HUES48 (cell line): Measurements from ENCODE around the gene KLHDC7B.

Experiments
- H3K27ac ChIP-seq: one replicate; pipeline ENCODE4 v1.7.0; 2013; ENCODE audit warnings: low read depth, low read length, inconsistent platforms
- H3K27me3 ChIP-seq: 2 replicates; pipeline ENCODE4 v1.6.1; 2013; ENCODE audit warnings: mild to moderate bottlenecking, low read length; ENCODE audit not compliant: control insufficient read depth, insufficient read depth
- H3K36me3 ChIP-seq: 2 replicates; pipeline ENCODE4 v1.6.1; 2013; ENCODE audit warnings: low read length; ENCODE audit not compliant: control insufficient read depth, insufficient read depth
- H3K4me1 ChIP-seq: 2 replicates; pipeline ENCODE4 v1.6.1; 2013; ENCODE audit warnings: mild to moderate bottlenecking, low read length; ENCODE audit not compliant: control insufficient read depth, insufficient read depth
- H3K4me3 ChIP-seq: 2 replicates; pipeline ENCODE4 v1.5.1; 2013; ENCODE audit warnings: mild to moderate bottlenecking, low read depth, low read length
- H3K9ac ChIP-seq: 2 replicates; pipeline ENCODE4 v1.6.1; 2013; ENCODE audit warnings: mild to moderate bottlenecking, low read depth, low read length, moderate library complexity
- H3K9me3 ChIP-seq: 2 replicates; pipeline ENCODE4 v1.6.1; 2013; ENCODE audit warnings: low read length; ENCODE audit not compliant: control insufficient read depth, insufficient read depth

Gene KLHDC7B

GRCh38 chr22:50585781-50586180 is 40.1 kb downstream of the KLHDC7B start:
- no peak overlapping the region for H3K4me3 ChIP-seq
- H3K36me3 ChIP-seq: 0 out of 2 replicates have a peak, but pooled peaks cover 5% of the 10 kb centered on the region
- no peak overlapping the region for H3K27ac ChIP-seq
- H3K9ac ChIP-seq: no peak overlapping the region
- no peaks in the 10 kb centered on the region for H3K27me3 ChIP-seq
- no peaks in the 10 kb centered on the region for H3K9me3 ChIP-seq
- 0 out of 2 replicates have a peak, but pooled peaks cover 5% of the 10 kb centered on the region for H3K4me1 ChIP-seq

GRCh38 chr22:50586416-50586815 is 40.7 kb downstream of the KLHDC7B start:
- H3K9ac ChIP-seq: no peak overlapping the region

GRCh38 chr22:50587407-50587806 is 41.7 kb downstream of the KLHDC7B start:
- Histone ChIP-seq H3K27ac (no peak overlapping the region), H3K4me1 (0 out of 2 replicates have a peak, but pooled peaks cover 5% of the 10 kb centered on the region), H3K27me3 (no peaks in the 10 kb centered on the region), H3K36me3 (no peaks in the 10 kb centered on the region), H3K9ac (no peak overlapping the region), H3K4me3 (no peak overlapping the region), H3K9me3 (no peaks in the 10 kb centered on the region)

More at GRCh38 chr22:50586416-50586815, 40.7 kb downstream of the KLHDC7B start:
- no peak overlapping the region for H3K4me3 ChIP-seq
- H3K27ac ChIP-seq: no peak overlapping the region
- H3K9me3 ChIP-seq: no peaks in the 10 kb centered on the region
- H3K36me3 ChIP-seq: no peaks in the 10 kb centered on the region
- H3K4me1 ChIP-seq: 0 out of 2 replicates have a peak, but pooled peaks cover 5% of the 10 kb centered on the region
- no peaks in the 10 kb centered on the region for H3K27me3 ChIP-seq

- Histone ChIP-seq H3K9me3 (no peaks in the 10 kb centered on the region), H3K4me3 (no peak overlapping the region), H3K36me3 (no peaks in the 10 kb centered on the region; the same call in 1 of the 2 replicates), H3K27ac (no peak overlapping the region), H3K27me3 (peaks cover 27% of the 10 kb centered on the region), H3K9ac (no peak overlapping the region), H3K4me1 (no peaks in the 10 kb centered on the region)
These were observed 49.5 kb downstream of the KLHDC7B start for GRCh38 chr22:50595189-50595588.

GRCh38 chr22:50597097-50597496 is 51.4 kb downstream of the KLHDC7B start:
- Histone ChIP-seq H3K4me3 (no peak overlapping the region), H3K27me3 (peaks cover 40% of the 10 kb centered on the region), H3K36me3 (no peaks in the 10 kb centered on the region; the same call in 1 of the 2 replicates), H3K9me3 (no peaks in the 10 kb centered on the region), H3K27ac (no peak overlapping the region), H3K9ac (no peak overlapping the region), H3K4me1 (no peaks in the 10 kb centered on the region)

GRCh38 chr22:50599816-50600455 is 54.2 kb downstream of the KLHDC7B start:
- peaks cover 68% of the 10 kb centered on the region for H3K27me3 ChIP-seq
- H3K4me3 ChIP-seq: peak overlapping the region; percentile 42; the same call in 1 of the 2 replicates
- H3K27ac ChIP-seq: no peak overlapping the region
- H3K36me3 ChIP-seq: no peaks in the 10 kb centered on the region; the same call in 1 of the 2 replicates
- H3K9me3 ChIP-seq: no peaks in the 10 kb centered on the region
- no peaks in the 10 kb centered on the region for H3K4me1 ChIP-seq
- no peak overlapping the region for H3K9ac ChIP-seq

GRCh38 chr22:50600538-50600937 is 54.8 kb downstream of the KLHDC7B start, which contains the start of gene MAPK8IP2:
Gene MAPK8IP2, plus strand, starts transcription at chr22:50600793. Its CDS starts 26 bp downstream, at chr22:50600819.
- no peak within 1 kb of the TSS for H3K27ac ChIP-seq
- no peak within 1 kb of the TSS for H3K9ac ChIP-seq
- H3K9me3 ChIP-seq: no peaks in the 10 kb centered on the region
- peaks cover 74% of the 10 kb centered on the region for H3K27me3 ChIP-seq
- H3K4me1 ChIP-seq: no peaks in the 10 kb centered on the region
- no peaks in the 10 kb centered on the region for H3K36me3 ChIP-seq
- peak within 1 kb of the TSS; percentile 43 for H3K4me3 ChIP-seq
